Stimulated activated CD4-positive, alpha-beta T cell treated with anti-CD3 and anti-CD28 coated beads, Interleukin-4, amount 100 ng/mL, for 1 hour (primary cell): ENCODE data around the gene RAB3D.
"Not testable (repeated sequence)": the region's sequence is repeated elsewhere in the genome, so short reads cannot be mapped to it uniquely, and the experiment has no call there.

Experiments
- DNase-seq: peaks from one replicate; pipeline ENCODE4 v3.0.0-alpha.2; 2020

The RAB3D gene, protein sequence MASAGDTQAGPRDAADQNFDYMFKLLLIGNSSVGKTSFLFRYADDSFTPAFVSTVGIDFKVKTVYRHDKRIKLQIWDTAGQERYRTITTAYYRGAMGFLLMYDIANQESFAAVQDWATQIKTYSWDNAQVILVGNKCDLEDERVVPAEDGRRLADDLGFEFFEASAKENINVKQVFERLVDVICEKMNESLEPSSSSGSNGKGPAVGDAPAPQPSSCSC

DNA sequence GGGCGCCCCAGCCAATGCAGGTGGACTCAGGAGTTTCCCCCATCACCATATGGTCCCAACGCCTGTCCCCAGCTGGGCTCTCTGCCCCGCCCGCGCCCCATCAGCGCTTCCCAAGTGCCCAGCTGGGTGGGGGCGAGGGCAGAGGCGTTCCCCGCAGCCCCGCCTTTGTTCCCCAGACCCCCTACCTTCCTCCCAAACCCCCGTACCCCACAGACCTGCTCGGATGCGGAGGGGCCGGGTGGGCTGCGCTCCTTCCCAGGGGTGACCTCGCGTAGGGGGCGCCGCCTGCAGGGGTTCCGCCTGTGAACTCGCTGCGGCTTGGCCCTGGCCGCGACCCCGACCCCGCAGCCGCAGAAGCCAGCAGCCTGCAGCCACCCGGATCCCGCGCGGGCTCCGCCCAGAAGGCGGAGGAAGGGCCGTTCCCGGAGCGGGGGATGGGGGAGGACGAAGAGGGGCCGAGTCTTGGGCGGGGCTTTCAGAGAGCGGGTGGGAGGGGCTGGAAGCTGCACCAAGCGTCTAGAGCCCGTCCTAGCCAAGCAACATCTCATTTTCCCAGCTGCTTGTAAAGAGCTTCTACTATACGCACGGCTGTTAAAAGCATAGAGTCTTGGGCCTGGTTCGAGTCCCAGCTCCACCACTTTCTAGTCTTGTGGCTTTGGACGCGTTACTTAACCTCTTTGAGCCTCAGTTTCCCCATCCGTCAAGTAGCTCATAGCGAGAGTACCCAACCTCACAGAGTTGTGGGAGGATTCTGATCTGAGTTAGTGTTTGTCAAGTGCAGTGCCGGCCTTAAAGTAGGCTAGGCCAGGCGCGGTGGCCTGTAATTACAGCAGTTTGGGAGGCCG is at the start of gene RAB3D:
Gene RAB3D, minus strand, starts transcription at position 404 of the 845 bp plus-strand sequence. CDS start 2,258 bp downstream, outside the sequence.
- DNase-seq, result peak; percentile 83

- no peak for DNase-seq
Observed at GRCh38 chr19:11387162-11388034, 47.9 kb upstream of the RAB3D start.

- DNase-seq, result no peak
Observed at GRCh38 chr19:11384778-11385129, 45.3 kb upstream of the RAB3D start.

- no peak for DNase-seq
Observed at GRCh38 chr19:11383706-11384048, 44.2 kb upstream of the RAB3D start.

- peak; percentile 41 for DNase-seq
Observed at GRCh38 chr19:11382898-11383705, 43.6 kb upstream of the RAB3D start.

- peak; percentile 94 for DNase-seq
Observed at GRCh38 chr19:11380653-11381537, 41.4 kb upstream of the RAB3D start.

- DNase-seq, result no peak
Observed at GRCh38 chr19:11379857-11380350, 40.4 kb upstream of the RAB3D start.

GRCh38 chr19:11379269-11379845 is 39.9 kb upstream of the RAB3D start:
- not testable (repeated sequence) for DNase-seq

GRCh38 chr19:11378319-11379189 is 39.1 kb upstream of the RAB3D start:
- DNase-seq, result no peak

- DNase-seq, result no peak
Observed at GRCh38 chr19:11377756-11378155, 38.3 kb upstream of the RAB3D start.

DNA sequence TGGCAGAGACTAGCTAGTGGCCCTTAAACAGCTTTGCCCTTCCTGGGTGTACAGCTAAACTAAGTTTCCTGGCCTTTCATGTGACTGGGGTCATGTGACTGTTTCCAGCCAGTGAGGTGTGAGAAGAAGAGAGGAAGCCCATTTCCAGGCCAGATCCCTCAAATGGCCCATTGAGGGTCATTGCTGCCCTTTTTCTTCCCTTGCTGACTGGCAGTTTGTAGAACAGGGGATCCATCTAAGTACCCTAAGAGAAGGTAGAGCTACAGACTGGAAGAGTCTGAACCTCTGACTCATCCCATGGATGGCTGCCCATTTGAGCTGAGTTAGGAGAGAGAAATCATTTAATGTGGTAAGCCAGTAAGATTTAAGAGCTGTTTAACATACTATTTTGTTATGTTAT is 37.8 kb upstream of the RAB3D start:
- no peak for DNase-seq

GRCh38 chr19:11375143-11375948 is 35.9 kb upstream of the RAB3D start:
- DNase-seq, result peak; percentile 64

- peak; percentile 96 for DNase-seq
Observed at GRCh38 chr19:11374433-11375142, 35.1 kb upstream of the RAB3D start, which contains the start of gene SWSAP1. Gene SWSAP1, plus strand, starts transcription at chr19:11374666. Its CDS starts 15 bp downstream, at chr19:11374681.

GRCh38 chr19:11373885-11374432 is 34.5 kb upstream of the RAB3D start:
- no peak for DNase-seq

DNA sequence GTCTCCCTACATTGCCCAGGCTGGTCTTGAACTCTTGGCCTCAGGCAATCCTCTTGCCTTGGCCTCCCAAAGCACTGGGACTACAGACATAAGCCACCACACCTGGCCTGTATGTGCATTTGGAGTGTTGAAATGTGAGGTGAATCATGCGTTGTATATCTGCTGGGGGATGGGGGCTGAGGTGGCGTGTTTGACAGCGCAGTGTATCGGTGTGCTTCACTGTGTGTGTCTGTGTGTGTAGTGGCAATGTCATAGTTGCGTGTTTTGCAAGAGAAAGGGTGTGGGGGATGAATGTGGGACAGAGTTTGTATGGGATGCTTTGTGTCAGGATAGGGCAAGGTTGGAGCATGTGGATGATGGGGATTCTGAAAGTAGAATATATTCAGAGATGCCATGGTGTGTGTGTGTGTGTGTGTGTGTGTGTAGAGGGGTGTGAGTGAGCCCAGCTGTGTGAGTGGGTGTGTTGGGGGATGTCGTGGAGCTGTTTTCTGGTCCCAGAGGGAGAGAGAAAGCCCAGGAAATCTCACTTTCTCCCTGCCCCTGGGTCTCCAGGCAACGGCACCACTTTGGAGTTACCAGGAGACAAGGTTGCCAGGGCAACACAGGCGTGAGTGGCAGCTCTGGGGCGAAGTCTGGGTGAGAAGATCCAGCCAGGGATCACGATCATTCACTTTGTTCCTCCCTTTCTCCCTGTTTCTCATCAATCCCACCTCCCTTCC is 33.9 kb upstream of the RAB3D start:
- no peak for DNase-seq

DNA sequence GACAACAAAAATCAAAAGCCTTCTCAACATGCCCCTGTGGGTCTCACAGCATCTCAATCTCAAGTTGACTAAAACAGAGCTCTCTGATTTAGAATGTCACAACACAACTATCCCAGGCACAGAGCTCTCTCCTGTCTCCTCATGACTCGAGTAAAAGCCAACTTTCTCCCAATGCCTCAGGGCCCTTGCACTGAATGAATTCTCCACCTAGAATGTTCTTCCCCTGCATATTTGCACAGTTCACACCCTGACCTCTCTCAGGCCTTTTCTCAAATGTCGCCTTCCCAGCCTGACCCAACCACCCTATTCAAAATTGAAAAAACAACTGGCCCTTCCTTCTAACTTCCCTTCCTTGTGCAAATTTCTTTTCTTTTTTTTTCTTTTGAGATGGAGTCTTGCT is 31.3 kb upstream of the RAB3D start:
- DNase-seq, result no peak

DNA sequence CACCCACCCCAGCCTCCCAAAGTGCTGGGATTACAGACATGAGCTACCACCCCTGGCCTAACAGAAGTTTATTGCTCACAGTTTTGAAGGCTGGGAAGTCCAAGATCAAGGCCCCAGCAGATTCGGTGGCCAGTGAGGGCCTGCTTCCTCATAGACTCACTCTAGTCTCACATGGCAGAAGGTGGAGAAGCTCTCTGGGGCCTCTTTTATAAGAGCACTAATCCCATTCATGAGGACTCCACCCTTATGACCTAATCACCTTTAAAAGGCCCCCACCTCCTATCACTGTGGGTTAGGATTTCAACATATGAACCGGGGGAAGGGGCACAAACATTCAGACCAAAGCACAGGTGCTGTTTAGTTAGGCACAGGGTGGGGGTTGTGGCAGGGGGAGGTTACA is 28.1 kb upstream of the RAB3D start:
- DNase-seq, result no peak
